ENCODE results near the gene SCLY.

The SCLY gene

GRCh38 chr2:238128061-238128440 is 67.2 kb downstream of the SCLY start:
- no peak overlapping the region for H3K4me3 ChIP-seq (ENCODE audit: low read depth, low read length)
- ChIA-PET POLR2A (no interaction called here), CTCF (no interaction called here)
- no peaks in the 10 kb centered on the region for H3K36me3 ChIP-seq (ENCODE audit: control insufficient read depth in 2 of 2, insufficient read depth in 1 of 2, low read length in 2 of 2)
- H3K27ac ChIP-seq (ENCODE audit: extremely low read depth, low read depth, low read length) = no peak overlapping the region
- no peaks in the 10 kb centered on the region for H3K9me3 ChIP-seq (ENCODE audit: control insufficient read depth, insufficient read depth, low read depth, low read length)
- no peak for TF ChIP-seq RBAK (tag by site-specific recombination; IDR thresholded peaks at IDR 0.05)
- TF ChIP-seq PRDM1 (tag by site-specific recombination; IDR thresholded peaks at IDR 0.05) = no peak
- no peak for TF ChIP-seq ZNF121 (tag by site-specific recombination; IDR thresholded peaks at IDR 0.05)
- no peak for TF ChIP-seq ZBTB11 (tag by site-specific recombination; conservative IDR thresholded peaks at IDR 0.05; ENCODE audit: low read depth)
- no peak for TF ChIP-seq ZNF513 (tag by site-specific recombination; IDR thresholded peaks at IDR 0.05)
- no peak for TF ChIP-seq ZBTB49 (tag by site-specific recombination; IDR thresholded peaks at IDR 0.05; ENCODE audit: low read depth)
- no peak for TF ChIP-seq ZNF521 (tag by site-specific recombination; IDR thresholded peaks at IDR 0.05)
- no peak for TF ChIP-seq ZNF561 (tag by site-specific recombination; IDR thresholded peaks at IDR 0.05; ENCODE audit: borderline replicate concordance)
- no peak for TF ChIP-seq ZNF704 (tag by site-specific recombination; IDR thresholded peaks at IDR 0.05)
- TF ChIP-seq GFI1B (tag by site-specific recombination; IDR thresholded peaks at IDR 0.05) = no peak
- no peak for TF ChIP-seq ZNF501 (tag by site-specific recombination; IDR thresholded peaks at IDR 0.05)
- TF ChIP-seq ZEB2 (tag by site-specific recombination; IDR thresholded peaks at IDR 0.05) = no peak
- no peaks in the 10 kb centered on the region for H3K4me1 ChIP-seq (ENCODE audit: control insufficient read depth, insufficient read depth, low read length)

GRCh38 chr2:238128534-238129001 is 67.8 kb downstream of the SCLY start:
- CTCF ChIA-PET = no interaction called here
- Histone ChIP-seq H3K4me3 (ENCODE audit: low read depth, low read length) (no peak overlapping the region), H3K36me3 (ENCODE audit: control insufficient read depth in 2 of 2, insufficient read depth in 1 of 2, low read length in 2 of 2) (no peaks in the 10 kb centered on the region), H3K9me3 (ENCODE audit: control insufficient read depth, insufficient read depth, low read depth, low read length) (no peaks in the 10 kb centered on the region), H3K27ac (ENCODE audit: extremely low read depth, low read depth, low read length) (no peak overlapping the region), H3K4me1 (ENCODE audit: control insufficient read depth, insufficient read depth, low read length) (no peaks in the 10 kb centered on the region)
- POLR2A ChIA-PET = interaction anchor here (0.6 kb wide), 1 partner anchor 68 kb away, joined by 3 read pairs; the partner anchor contains the start of gene SCLY
- TF ChIP-seq ZNF292 (tag by site-specific recombination; IDR thresholded peaks at IDR 0.05; ENCODE audit: borderline replicate concordance, low read depth) = no peak
